GM23338 (cell line): Measurements from ENCODE around the gene USP30. TPM values are rescaled to one million over a fixed set of nuclear protein-coding genes. Genes with fewer than 3 reads are reported as not detected.

Source experiments
- ATAC-seq: fragments of 200-7000 bp; cut with Tn5 transposase; 3 replicates; pipeline ENCODE4 v1.9.1; 2020
- DNase-seq: peaks from one replicate; pipeline ENCODE4 v3.0.0-alpha.2; 2015; ENCODE audit warnings: low spot score
- H2AFZ ChIP-seq: fragments of 200-600 bp; sonication (generic); 2 replicates; pipeline ENCODE4 v1.8.0; 2016; ENCODE audit warnings: antibody characterized with exemption, mild to moderate bottlenecking, moderate library complexity
- H3F3A ChIP-seq: fragments of 200-600 bp; sonication (generic); replicated peaks from 2 replicates; pipeline ENCODE4 v1.8.0; 2017; ENCODE audit warnings: antibody characterized with exemption, mixed run types, low read depth
- H3K27ac ChIP-seq: fragments of 200-600 bp; sonication (generic); 2 replicates; pipeline ENCODE4 v1.6.1; 2016; ENCODE audit warnings: low read depth
- H3K27me3 ChIP-seq: fragments of 200-600 bp; sonication (generic); 2 replicates; pipeline ENCODE4 v1.8.0; 2016; ENCODE audit warnings: mild to moderate bottlenecking, mixed run types, moderate library complexity; ENCODE audit not compliant: insufficient read depth
- H3K36me3 ChIP-seq: fragments of 200-600 bp; sonication (generic); 2 replicates; pipeline ENCODE4 v1.8.0; 2016; ENCODE audit warnings: mild to moderate bottlenecking; ENCODE audit not compliant: insufficient read depth
- H3K4me1 ChIP-seq: fragments of 200-600 bp; sonication (generic); 2 replicates; pipeline ENCODE4 v1.8.0; 2016; ENCODE audit warnings: mild to moderate bottlenecking, moderate library complexity; ENCODE audit not compliant: insufficient read depth
- H3K4me2 ChIP-seq: fragments of 200-600 bp; sonication (generic); 2 replicates; pipeline ENCODE4 v1.7.1; 2017; ENCODE audit warnings: mixed run types
- H3K4me3 ChIP-seq: fragments of 200-600 bp; sonication (generic); 2 replicates; pipeline ENCODE4 v1.6.1; 2016; ENCODE audit warnings: mixed run types
- H3K79me2 ChIP-seq: fragments of 200-600 bp; sonication (generic); replicated peaks from 2 replicates; pipeline ENCODE4 v1.8.0; 2017; ENCODE audit warnings: mild to moderate bottlenecking; ENCODE audit not compliant: insufficient read depth
- H3K9me2 ChIP-seq: fragments of 200-600 bp; sonication (generic); 2 replicates; pipeline ENCODE4 v1.8.0; 2017; ENCODE audit not compliant: insufficient read depth
- H4K20me1 ChIP-seq: fragments of 200-600 bp; sonication (generic); replicated peaks from 2 replicates; pipeline ENCODE4 v1.8.0; 2017; ENCODE audit warnings: mild to moderate bottlenecking; ENCODE audit not compliant: insufficient read depth
- H3K27ac Mint-ChIP-seq: 2 replicates; pipeline ENCODE4 v1.8.0; 2020; ENCODE audit warnings: inconsistent platforms, mild to moderate bottlenecking, moderate library complexity, mixed read lengths
- H3K27me3 Mint-ChIP-seq: 3 replicates; pipeline ENCODE4 v1.8.0; 2022; ENCODE audit warnings: low read depth, mild to moderate bottlenecking, moderate library complexity, mixed read lengths, inconsistent platforms; ENCODE audit not compliant: insufficient read depth, poor library complexity
- H3K36me3 Mint-ChIP-seq: 3 replicates; pipeline ENCODE4 v1.8.0; 2021; ENCODE audit warnings: low read depth, mild to moderate bottlenecking, inconsistent platforms, moderate library complexity, mixed read lengths
- H3K4me1 Mint-ChIP-seq: 3 replicates; pipeline ENCODE4 v1.8.0; 2020; ENCODE audit warnings: mild to moderate bottlenecking, inconsistent platforms, mixed read lengths
- H3K4me3 Mint-ChIP-seq: 3 replicates; pipeline ENCODE4 v1.8.0; 2021; ENCODE audit warnings: moderate library complexity, mild to moderate bottlenecking, inconsistent platforms, mixed read lengths
- H3K9me3 Mint-ChIP-seq: 3 replicates; pipeline ENCODE4 v1.8.0; 2020; ENCODE audit warnings: moderate library complexity, mild to moderate bottlenecking, inconsistent platforms, mixed read lengths
- CREB1 ChIP-seq: fragments of 250-450 bp; sonication (Bioruptor Pico); IDR thresholded peaks from 2 replicates; pipeline ENCODE4 v1.5.0; 2020; ENCODE audit warnings: low read depth, mild to moderate bottlenecking, moderate library complexity
- EZH2 ChIP-seq: fragments of 200-600 bp; sonication (generic); IDR thresholded peaks from one replicate; pipeline ENCODE4 v1.8.0; 2017; ENCODE audit warnings: antibody characterized with exemption, mild to moderate bottlenecking, low read depth; ENCODE audit not compliant: unreplicated experiment
- EZH2phosphoT487 ChIP-seq: fragments of 200-600 bp; sonication (generic); IDR thresholded peaks from one replicate; pipeline ENCODE4 v1.8.1; 2018; ENCODE audit warnings: antibody characterized with exemption; ENCODE audit not compliant: unreplicated experiment
- JUNB ChIP-seq: IDR thresholded peaks from one replicate; pipeline ENCODE4 v1.6.1; 2016; ENCODE audit warnings: antibody characterized with exemption; ENCODE audit not compliant: unreplicated experiment
- NANOG ChIP-seq: IDR thresholded peaks from 2 replicates; pipeline ENCODE4 v1.6.1; 2016; ENCODE audit warnings: antibody characterized with exemption, borderline replicate concordance
- POLR2AphosphoS5 ChIP-seq: IDR thresholded peaks from 2 replicates; pipeline ENCODE4 v1.6.1; 2016; ENCODE audit warnings: antibody characterized with exemption, low read depth
- STAT1 ChIP-seq: IDR thresholded peaks from one replicate; pipeline ENCODE4 v1.6.1; 2016; ENCODE audit warnings: antibody characterized with exemption; ENCODE audit not compliant: unreplicated experiment
- ZNF114 ChIP-seq: fragments of 250-450 bp; sonication (Bioruptor Pico); IDR thresholded peaks from 2 replicates; pipeline ENCODE4 v1.5.0; 2020; ENCODE audit warnings: mild to moderate bottlenecking, moderate library complexity
- ZNF331 ChIP-seq: fragments of 250-450 bp; sonication (Bioruptor Pico); IDR thresholded peaks from 2 replicates; pipeline ENCODE4 v1.5.0; 2020; ENCODE audit warnings: low read depth, mild to moderate bottlenecking, moderate library complexity
- polyA plus RNA-seq: library from polyadenylated mRNA; unstranded; fragments of >200 nt; fragmentation: Nextera tagmentation; extraction: Ambion mirVana; gene quantifications from 2 replicates; pipeline ENCODE4 v1.2.1, GENCODE V29; 2016
- total RNA-seq: library from RNA; depleted of rRNA; stranded (reverse); fragments of >200 nt; shearing (Covaris generic); gene quantifications from 2 replicates; pipeline ENCODE4 v1.2.3, GENCODE V29; 2014
- TF ChIP-seq, protein P1 (sequence below): IDR thresholded peaks from 2 replicates; pipeline ENCODE4 v1.6.1; 2016; ENCODE audit warnings: antibody characterized with exemption
- TF ChIP-seq, protein P2 (sequence below): IDR thresholded peaks from one replicate; pipeline ENCODE4 v1.6.1; 2018; ENCODE audit warnings: antibody characterized with exemption; ENCODE audit not compliant: unreplicated experiment
- TF ChIP-seq, protein P3 (sequence below): fragments of 250-450 bp; sonication (Bioruptor Pico); IDR thresholded peaks from 2 replicates; pipeline ENCODE4 v1.5.0; 2020; ENCODE audit warnings: mild to moderate bottlenecking, moderate library complexity
- TF ChIP-seq, protein P4 (sequence below), 2 experiments: fragments of 200-600 bp in 1 of 2; sonication (generic) in 1 of 2; conservative IDR thresholded peaks; 2 replicates each; pipeline versions ENCODE4 v1.5.1 to v1.6.1; 2016 to 2017; ENCODE audit warnings: antibody characterized with exemption in 2 of 2, low read depth in 2 of 2, mild to moderate bottlenecking in 2 of 2, moderate library complexity in 1 of 2

Gene USP30
- total and polyA plus RNA-seq, 2 experiments from 2014 or later = 2.9 to 6.1 TPM

DNA sequence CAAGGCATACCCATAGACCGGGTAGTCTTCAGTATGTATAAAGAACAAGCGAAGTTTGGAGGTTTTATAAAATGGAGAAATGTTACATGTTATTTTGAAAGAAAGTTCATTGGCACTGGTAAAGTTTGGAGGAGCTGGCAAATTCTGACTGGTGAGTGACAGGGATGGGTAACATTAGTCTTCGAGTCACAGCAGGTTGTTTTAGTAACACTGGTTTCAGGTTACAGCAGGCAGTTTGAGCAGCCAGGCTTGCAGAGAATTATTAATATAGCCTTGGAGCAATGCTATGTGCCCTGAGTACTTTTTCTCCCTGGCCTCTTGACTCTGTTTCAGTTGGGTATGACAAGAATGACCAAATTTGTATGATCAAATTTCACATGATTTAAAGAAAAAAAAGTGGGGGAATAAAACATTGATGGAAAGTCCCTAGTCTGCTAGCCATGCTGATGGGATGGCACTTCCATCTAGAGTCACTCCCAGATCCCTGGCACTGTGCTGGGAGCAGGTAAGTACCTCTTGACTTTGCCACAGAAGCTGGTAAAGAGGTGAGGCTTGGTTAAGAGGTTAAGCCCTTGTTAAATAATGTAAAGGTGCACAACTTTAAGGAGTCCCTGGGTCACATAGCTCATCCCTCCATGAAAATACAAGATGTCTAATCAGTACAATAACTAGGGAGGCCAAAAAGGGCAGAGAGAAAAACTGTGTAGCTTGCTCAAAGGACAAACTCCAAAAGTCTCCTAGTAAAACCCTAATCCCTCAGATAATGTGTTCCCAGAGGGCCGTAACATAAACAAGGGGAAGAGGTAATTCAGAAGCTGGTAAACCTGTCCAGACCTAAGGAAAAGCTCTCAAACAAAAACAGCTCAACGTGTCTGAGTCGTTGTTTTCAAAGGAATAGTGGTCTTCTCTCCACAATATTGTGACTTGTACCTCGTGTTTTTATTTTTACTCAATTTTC, 18.9 kb upstream of the USP30 start:
- H3K27ac Mint-ChIP-seq = no peak overlapping the region
- H3K36me3 Mint-ChIP-seq = no peaks in the 10 kb centered on the region
- peaks cover 5% of the 10 kb centered on the region; the same call in 2 of the 3 replicates for H3K9me3 Mint-ChIP-seq
- DNase-seq = peak; percentile 14
- ATAC-seq = peak; percentile 53
- H3K36me3 ChIP-seq = no peaks in the 10 kb centered on the region
- no peak overlapping the region for H3K4me2 ChIP-seq
- peaks cover 10% of the 10 kb centered on the region for H3K4me1 Mint-ChIP-seq
- TF ChIP-seq EZH2phosphoT487 = no peak
- TF ChIP-seq, protein P1, sequence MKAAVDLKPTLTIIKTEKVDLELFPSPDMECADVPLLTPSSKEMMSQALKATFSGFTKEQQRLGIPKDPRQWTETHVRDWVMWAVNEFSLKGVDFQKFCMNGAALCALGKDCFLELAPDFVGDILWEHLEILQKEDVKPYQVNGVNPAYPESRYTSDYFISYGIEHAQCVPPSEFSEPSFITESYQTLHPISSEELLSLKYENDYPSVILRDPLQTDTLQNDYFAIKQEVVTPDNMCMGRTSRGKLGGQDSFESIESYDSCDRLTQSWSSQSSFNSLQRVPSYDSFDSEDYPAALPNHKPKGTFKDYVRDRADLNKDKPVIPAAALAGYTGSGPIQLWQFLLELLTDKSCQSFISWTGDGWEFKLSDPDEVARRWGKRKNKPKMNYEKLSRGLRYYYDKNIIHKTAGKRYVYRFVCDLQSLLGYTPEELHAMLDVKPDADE = no peak
- TF ChIP-seq STAT1 = no peak
- no peak for TF ChIP-seq JUNB
- TF ChIP-seq, protein P2, sequence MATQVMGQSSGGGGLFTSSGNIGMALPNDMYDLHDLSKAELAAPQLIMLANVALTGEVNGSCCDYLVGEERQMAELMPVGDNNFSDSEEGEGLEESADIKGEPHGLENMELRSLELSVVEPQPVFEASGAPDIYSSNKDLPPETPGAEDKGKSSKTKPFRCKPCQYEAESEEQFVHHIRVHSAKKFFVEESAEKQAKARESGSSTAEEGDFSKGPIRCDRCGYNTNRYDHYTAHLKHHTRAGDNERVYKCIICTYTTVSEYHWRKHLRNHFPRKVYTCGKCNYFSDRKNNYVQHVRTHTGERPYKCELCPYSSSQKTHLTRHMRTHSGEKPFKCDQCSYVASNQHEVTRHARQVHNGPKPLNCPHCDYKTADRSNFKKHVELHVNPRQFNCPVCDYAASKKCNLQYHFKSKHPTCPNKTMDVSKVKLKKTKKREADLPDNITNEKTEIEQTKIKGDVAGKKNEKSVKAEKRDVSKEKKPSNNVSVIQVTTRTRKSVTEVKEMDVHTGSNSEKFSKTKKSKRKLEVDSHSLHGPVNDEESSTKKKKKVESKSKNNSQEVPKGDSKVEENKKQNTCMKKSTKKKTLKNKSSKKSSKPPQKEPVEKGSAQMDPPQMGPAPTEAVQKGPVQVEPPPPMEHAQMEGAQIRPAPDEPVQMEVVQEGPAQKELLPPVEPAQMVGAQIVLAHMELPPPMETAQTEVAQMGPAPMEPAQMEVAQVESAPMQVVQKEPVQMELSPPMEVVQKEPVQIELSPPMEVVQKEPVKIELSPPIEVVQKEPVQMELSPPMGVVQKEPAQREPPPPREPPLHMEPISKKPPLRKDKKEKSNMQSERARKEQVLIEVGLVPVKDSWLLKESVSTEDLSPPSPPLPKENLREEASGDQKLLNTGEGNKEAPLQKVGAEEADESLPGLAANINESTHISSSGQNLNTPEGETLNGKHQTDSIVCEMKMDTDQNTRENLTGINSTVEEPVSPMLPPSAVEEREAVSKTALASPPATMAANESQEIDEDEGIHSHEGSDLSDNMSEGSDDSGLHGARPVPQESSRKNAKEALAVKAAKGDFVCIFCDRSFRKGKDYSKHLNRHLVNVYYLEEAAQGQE = no peak
- TF ChIP-seq NANOG = no peak
- no peak for TF ChIP-seq EZH2
- no peak for TF ChIP-seq ZNF114 (CRISPR knock-in tag)
- no peak for TF ChIP-seq CREB1 (CRISPR knock-in tag)
- TF ChIP-seq, protein P3, sequence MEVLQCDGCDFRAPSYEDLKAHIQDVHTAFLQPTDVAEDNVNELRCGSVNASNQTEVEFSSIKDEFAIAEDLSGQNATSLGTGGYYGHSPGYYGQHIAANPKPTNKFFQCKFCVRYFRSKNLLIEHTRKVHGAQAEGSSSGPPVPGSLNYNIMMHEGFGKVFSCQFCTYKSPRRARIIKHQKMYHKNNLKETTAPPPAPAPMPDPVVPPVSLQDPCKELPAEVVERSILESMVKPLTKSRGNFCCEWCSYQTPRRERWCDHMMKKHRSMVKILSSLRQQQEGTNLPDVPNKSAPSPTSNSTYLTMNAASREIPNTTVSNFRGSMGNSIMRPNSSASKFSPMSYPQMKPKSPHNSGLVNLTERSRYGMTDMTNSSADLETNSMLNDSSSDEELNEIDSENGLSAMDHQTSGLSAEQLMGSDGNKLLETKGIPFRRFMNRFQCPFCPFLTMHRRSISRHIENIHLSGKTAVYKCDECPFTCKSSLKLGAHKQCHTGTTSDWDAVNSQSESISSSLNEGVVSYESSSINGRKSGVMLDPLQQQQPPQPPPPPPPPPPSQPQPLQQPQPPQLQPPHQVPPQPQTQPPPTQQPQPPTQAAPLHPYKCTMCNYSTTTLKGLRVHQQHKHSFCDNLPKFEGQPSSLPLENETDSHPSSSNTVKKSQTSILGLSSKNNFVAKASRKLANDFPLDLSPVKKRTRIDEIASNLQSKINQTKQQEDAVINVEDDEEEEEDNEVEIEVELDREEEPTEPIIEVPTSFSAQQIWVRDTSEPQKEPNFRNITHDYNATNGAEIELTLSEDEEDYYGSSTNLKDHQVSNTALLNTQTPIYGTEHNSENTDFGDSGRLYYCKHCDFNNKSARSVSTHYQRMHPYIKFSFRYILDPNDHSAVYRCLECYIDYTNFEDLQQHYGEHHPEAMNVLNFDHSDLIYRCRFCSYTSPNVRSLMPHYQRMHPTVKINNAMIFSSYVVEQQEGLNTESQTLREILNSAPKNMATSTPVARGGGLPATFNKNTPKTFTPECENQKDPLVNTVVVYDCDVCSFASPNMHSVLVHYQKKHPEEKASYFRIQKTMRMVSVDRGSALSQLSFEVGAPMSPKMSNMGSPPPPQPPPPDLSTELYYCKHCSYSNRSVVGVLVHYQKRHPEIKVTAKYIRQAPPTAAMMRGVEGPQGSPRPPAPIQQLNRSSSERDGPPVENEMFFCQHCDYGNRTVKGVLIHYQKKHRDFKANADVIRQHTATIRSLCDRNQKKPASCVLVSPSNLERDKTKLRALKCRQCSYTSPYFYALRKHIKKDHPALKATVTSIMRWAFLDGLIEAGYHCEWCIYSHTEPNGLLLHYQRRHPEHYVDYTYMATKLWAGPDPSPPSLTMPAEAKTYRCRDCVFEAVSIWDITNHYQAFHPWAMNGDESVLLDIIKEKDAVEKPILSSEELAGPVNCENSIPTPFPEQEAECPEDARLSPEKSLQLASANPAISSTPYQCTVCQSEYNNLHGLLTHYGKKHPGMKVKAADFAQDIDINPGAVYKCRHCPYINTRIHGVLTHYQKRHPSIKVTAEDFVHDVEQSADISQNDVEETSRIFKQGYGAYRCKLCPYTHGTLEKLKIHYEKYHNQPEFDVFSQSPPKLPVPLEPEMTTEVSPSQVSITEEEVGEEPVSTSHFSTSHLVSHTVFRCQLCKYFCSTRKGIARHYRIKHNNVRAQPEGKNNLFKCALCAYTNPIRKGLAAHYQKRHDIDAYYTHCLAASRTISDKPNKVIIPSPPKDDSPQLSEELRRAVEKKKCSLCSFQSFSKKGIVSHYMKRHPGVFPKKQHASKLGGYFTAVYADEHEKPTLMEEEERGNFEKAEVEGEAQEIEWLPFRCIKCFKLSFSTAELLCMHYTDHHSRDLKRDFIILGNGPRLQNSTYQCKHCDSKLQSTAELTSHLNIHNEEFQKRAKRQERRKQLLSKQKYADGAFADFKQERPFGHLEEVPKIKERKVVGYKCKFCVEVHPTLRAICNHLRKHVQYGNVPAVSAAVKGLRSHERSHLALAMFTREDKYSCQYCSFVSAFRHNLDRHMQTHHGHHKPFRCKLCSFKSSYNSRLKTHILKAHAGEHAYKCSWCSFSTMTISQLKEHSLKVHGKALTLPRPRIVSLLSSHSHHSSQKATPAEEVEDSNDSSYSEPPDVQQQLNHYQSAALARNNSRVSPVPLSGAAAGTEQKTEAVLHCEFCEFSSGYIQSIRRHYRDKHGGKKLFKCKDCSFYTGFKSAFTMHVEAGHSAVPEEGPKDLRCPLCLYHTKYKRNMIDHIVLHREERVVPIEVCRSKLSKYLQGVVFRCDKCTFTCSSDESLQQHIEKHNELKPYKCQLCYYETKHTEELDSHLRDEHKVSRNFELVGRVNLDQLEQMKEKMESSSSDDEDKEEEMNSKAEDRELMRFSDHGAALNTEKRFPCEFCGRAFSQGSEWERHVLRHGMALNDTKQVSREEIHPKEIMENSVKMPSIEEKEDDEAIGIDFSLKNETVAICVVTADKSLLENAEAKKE = no peak
- no peak for TF ChIP-seq ZNF331 (CRISPR knock-in tag)
- TF ChIP-seq POLR2AphosphoS5 = no peak
- TF ChIP-seq, protein P4, sequence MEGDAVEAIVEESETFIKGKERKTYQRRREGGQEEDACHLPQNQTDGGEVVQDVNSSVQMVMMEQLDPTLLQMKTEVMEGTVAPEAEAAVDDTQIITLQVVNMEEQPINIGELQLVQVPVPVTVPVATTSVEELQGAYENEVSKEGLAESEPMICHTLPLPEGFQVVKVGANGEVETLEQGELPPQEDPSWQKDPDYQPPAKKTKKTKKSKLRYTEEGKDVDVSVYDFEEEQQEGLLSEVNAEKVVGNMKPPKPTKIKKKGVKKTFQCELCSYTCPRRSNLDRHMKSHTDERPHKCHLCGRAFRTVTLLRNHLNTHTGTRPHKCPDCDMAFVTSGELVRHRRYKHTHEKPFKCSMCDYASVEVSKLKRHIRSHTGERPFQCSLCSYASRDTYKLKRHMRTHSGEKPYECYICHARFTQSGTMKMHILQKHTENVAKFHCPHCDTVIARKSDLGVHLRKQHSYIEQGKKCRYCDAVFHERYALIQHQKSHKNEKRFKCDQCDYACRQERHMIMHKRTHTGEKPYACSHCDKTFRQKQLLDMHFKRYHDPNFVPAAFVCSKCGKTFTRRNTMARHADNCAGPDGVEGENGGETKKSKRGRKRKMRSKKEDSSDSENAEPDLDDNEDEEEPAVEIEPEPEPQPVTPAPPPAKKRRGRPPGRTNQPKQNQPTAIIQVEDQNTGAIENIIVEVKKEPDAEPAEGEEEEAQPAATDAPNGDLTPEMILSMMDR (conservative IDR thresholded peaks at IDR 0.05; ENCODE audit: low read depth in 2 of 2) = no peak
- no peaks in the 10 kb centered on the region for H3K79me2 ChIP-seq
- no peaks in the 10 kb centered on the region for H3K27me3 ChIP-seq
- no peaks in the 10 kb centered on the region for H3K9me2 ChIP-seq
- 0 out of 2 replicates have a peak overlapping the region, but pooled peaks have one; percentile 49 for H2AFZ ChIP-seq
- H3K4me1 ChIP-seq = no peaks in the 10 kb centered on the region
- H3K4me3 Mint-ChIP-seq = no peak overlapping the region
- no peaks in the 10 kb centered on the region for H3F3A ChIP-seq
- peaks cover 2% of the 10 kb centered on the region for H3K27me3 Mint-ChIP-seq
- no peaks in the 10 kb centered on the region for H4K20me1 ChIP-seq
- no peak overlapping the region for H3K4me3 ChIP-seq
- no peak overlapping the region for H3K27ac ChIP-seq
